GM21515 (cell line): ENCODE measurements around the gene GTPBP3.

Experiments
- ATAC-seq: cut with Tn5 transposase; IDR thresholded peaks from one replicate; pipeline ENCODE4 v1.9.1; 2021; ENCODE audit not compliant: unreplicated experiment

The GTPBP3 gene

GRCh38 chr19:17379221-17379631 lies 41.9 kb downstream of the GTPBP3 start:
- no peak for ATAC-seq

DNA sequence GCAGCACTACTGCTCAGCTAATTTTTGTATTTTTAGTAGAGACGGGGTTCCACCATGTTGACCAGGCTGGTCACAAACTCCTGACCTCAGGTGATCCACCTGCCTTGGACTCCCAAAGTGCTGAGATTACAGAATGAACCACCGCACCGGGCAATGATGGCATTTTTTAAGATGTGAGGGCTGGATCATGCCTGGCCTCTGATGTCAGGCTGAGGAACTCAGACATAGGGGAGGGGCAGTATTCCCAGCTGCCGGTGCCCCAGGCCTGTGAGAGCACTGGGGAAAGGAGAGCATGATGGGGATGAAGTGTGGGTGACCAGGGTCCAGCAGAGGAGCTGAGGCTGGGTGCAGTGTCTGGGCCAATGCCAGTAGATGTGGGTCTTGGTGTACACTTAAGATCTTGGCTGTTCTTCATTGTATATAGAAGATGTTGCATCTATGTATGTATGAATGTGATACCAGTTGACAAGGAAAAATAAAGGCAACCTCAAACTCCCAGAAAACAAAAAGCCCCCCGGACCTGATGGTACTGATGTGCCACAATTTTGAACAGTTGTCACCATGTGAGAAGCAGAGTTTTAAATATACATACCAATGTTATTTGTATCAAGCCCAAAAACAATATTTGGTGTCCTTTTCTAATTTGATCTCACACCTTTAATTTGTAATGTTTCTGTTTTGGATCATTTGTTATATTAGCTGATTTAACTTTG lies 43.2 kb downstream of the GTPBP3 start:
- no peak for ATAC-seq

DNA sequence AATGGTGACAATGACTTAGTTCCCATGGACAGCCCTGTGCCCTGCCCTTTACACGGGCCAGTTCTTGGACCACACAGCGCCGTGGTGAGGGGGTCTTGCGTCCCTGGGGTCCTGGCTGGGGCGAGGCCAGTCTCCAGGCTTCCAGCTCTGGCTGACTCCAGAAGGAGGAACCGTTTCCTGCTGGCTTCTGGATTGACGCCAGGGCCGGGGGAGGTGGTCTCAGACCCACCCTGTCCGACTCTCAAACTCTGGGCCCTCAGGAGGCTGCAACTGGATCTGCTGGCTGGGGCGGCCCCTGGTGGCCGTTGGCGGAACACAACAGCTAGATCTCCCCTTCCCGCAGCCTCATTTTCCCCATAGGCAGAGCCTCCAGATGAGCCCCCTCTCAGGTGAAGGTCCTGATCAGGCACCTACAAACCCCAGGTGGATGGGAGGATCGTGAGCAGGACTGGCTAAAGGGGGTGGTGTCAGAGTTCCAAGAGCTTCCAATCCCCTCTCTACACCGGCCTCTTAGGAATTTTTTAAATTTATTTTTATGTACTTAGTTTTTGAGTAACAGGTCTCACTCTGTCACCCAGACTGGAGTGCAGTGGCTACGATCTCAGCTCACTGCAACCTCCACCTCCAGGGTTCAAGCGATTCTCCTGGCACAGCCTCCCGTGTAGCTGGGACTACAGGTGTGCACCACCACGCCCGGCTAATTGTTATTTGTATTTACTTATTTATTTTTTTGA lies 48.7 kb downstream of the GTPBP3 start:
- ATAC-seq: no peak

- ATAC-seq: no peak
Measured at GRCh38 chr19:17389288-17389687, 51.9 kb downstream of the GTPBP3 start.

DNA sequence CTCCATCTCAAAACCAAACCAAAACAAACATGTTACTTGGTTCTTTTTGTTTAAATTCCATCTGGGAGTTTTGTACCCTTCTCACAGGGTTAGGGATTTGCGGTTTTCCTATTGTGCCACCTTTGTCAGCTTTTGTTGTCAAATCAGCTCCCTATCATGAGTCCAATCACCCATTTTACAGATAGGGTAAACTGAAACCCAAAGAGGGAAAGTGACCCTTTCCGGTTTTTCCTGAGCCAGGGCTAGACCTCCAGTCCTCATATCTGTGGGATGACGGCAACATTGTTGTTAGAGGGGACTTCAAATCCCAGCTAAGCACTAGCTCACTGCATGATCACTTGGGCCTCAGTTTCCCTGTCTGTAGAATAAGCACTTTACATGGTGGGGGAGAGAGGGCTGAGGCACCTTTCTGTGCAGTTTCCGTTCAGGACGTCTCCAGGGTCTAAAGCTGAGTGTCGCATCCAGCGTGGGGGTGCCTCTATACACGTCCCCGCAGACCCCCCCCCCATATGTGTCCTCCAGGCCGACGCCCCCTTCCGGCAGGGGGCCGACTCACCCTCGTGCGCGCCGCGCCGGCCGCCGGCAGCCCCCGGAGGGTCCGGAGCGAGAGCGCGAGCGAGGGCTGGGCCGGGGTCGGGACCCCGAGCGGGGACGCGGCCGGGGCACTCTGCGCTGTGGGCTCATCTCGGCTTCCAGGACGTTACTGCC lies 52.8 kb downstream of the GTPBP3 start:
- no peak for ATAC-seq

- peak; percentile 84 for ATAC-seq
Measured at GRCh38 chr19:17390665-17391370, 53.5 kb downstream of the GTPBP3 start.

GRCh38 chr19:17391371-17392151 lies 54.2 kb downstream of the GTPBP3 start:
- no peak for ATAC-seq
